BJ (cell line): ENCODE results near the gene TCAP. TPM values are rescaled to one million over a fixed set of nuclear protein-coding genes. Genes with fewer than 3 reads are reported as not detected.

Source experiments
- CTCF ChIA-PET: fragments of 350-600 bp; formaldehyde crosslinking; extraction: SDS; loops from one replicate; lab custom pipeline; 2021; ENCODE audit warnings: antibody characterized with exemption, inconsistent platforms; lab: Yijun Ruan, JAX
- POLR2A ChIA-PET: fragments of 300-600 bp; sonication (Branson Sonifier 250); formaldehyde crosslinking; extraction: SDS; loops from one replicate; lab custom pipeline; 2021; ENCODE audit warnings: antibody characterized with exemption; lab: Charles Lee
- DNase-seq: peaks from one replicate; pipeline ENCODE4 v3.0.0-alpha.2; 2011; ENCODE audit warnings: low read depth
- H3K27me3 ChIP-seq: 2 replicates; pipeline ENCODE4 v1.6.0; 2011; ENCODE audit warnings: low read length; ENCODE audit not compliant: control insufficient read depth, insufficient read depth
- H3K36me3 ChIP-seq: 2 replicates; pipeline ENCODE4 v1.5.1; 2011; ENCODE audit warnings: low read length; ENCODE audit not compliant: control insufficient read depth, insufficient read depth
- H3K4me3 ChIP-seq: 2 replicates; pipeline ENCODE4 v1.5.1; 2011; ENCODE audit warnings: low read depth, mild to moderate bottlenecking, control low read depth, low read length
- CTCF ChIP-seq: IDR thresholded peaks from 2 replicates; pipeline ENCODE4 v1.5.1; 2011; ENCODE audit warnings: low read depth, mild to moderate bottlenecking, control low read depth, inconsistent platforms, low read length, moderate library complexity; ENCODE audit not compliant: insufficient read depth
- polyA plus RNA-seq: library from polyadenylated mRNA; depleted of rRNA; stranded (reverse); fragments of >200 nt; gene quantifications from 2 replicates; pipeline ENCODE4 v1.2.3, GENCODE V29; 2011

TCAP gene
- polyA plus RNA-seq, 1 experiment: 0.22 TPM

- POLR2A ChIA-PET: no interaction called here
- no peaks in the 10 kb centered on the region for H3K36me3 ChIP-seq
- CTCF ChIA-PET: interaction anchor here (1.0 to 13.1 kb wide), 3 partner anchors 15 to 33 kb away, joined by 3 to 107 read pairs (median 59); no protein-coding TSS in a partner anchor
- TF ChIP-seq CTCF: no peak
- DNase-seq: no peak
- H3K4me3 ChIP-seq: no peak overlapping the region
- H3K27me3 ChIP-seq: no peaks in the 10 kb centered on the region
Measured at GRCh38 chr17:39639043-39639442, 26.1 kb upstream of the TCAP start.

GRCh38 chr17:39639566-39640458, 25.3 kb upstream of the TCAP start:
- no peaks in the 10 kb centered on the region for H3K27me3 ChIP-seq
- H3K4me3 ChIP-seq: no peak overlapping the region
- TF ChIP-seq CTCF: no peak
- no peaks in the 10 kb centered on the region for H3K36me3 ChIP-seq
- ChIA-PET POLR2A (no interaction called here), CTCF (interaction anchor here (1.3 to 13.1 kb wide), 3 partner anchors 7 to 18 kb away, joined by 3 to 107 read pairs (median 59); no protein-coding TSS in a partner anchor)
- DNase-seq: no peak

GRCh38 chr17:39640591-39641031, 24.5 kb upstream of the TCAP start:
- no peak for TF ChIP-seq CTCF
- Histone ChIP-seq H3K27me3 (no peaks in the 10 kb centered on the region), H3K4me3 (no peak overlapping the region), H3K36me3 (no peaks in the 10 kb centered on the region)
- CTCF ChIA-PET: interaction anchor here (1.3 to 13.1 kb wide), 3 partner anchors 8 to 19 kb away, joined by 3 to 107 read pairs (median 59); no protein-coding TSS in a partner anchor
- POLR2A ChIA-PET: no interaction called here
- DNase-seq: no peak

- Histone ChIP-seq H3K27me3 (no peaks in the 10 kb centered on the region), H3K4me3 (no peak overlapping the region), H3K36me3 (no peaks in the 10 kb centered on the region)
- POLR2A ChIA-PET: no interaction called here
- no peak for TF ChIP-seq CTCF
- DNase-seq: no peak
- CTCF ChIA-PET: interaction anchor here (1.3 to 13.1 kb wide), 3 partner anchors 8 to 19 kb away, joined by 3 to 107 read pairs (median 59); no protein-coding TSS in a partner anchor
Measured at GRCh38 chr17:39641097-39641496, 24.1 kb upstream of the TCAP start.

GRCh38 chr17:39641883-39642282, 23.3 kb upstream of the TCAP start:
- Histone ChIP-seq H3K27me3 (no peaks in the 10 kb centered on the region), H3K4me3 (no peak overlapping the region), H3K36me3 (no peaks in the 10 kb centered on the region)
- no peak for DNase-seq
- ChIA-PET CTCF (interaction anchor here (4.1 to 13.1 kb wide), 3 partner anchors 8 to 20 kb away, joined by 24 to 107 read pairs (median 59); no protein-coding TSS in a partner anchor), POLR2A (no interaction called here)
- TF ChIP-seq CTCF: no peak
